ENCODE data around the gene KATNB1.
"Not testable (repeated sequence)": the region's sequence is repeated elsewhere in the genome, so short reads cannot be mapped to it uniquely, and the experiment has no call there.

The KATNB1 gene

DNA sequence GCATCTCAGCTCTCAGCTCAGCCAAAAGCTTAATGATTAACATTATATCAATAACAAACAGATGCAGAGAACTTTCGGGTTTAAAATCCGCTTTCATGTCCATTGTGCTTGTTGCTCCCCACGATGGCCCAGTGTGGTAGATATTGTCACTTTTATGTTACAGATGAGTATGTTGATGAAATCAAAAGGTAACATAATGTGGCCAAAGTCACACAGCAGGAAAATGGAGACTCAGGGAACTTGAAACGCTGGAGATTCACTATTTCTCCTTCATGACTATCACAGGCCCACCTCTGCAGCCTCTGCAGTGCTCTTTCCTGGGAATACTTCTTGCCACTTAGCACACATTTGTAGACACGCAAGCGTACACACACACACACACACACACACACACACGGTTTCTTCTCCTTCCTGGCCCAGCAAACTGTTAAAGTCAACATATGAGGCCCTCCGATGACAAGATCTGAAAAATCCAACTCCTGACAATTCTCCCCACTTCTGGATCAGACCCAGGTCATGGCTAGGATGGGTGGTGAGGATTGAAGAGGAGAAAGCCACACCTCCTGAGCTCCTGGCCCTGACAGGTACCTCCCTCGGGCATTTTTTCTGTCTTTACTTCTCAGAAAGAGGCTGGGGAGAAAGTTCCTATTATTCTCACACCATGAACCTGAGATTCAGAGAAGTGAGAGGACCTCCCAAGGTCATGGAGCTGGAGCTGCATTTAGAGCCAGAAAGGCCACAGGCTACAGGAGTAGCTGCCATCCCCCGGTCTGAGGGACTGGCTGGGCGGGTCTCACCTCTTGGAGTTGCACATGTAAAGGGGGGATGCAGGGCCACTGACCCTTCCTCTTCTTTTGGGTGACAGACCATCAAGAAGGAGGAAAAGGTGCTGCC is 31.3 kb upstream of the KATNB1 start:
- Histone ChIP-seq H3K9me3 (replicated peaks; ENCODE audit: low read length) (no peaks in the 10 kb centered on the region), H3K9ac (ENCODE audit: low read depth, low read length) (no peak overlapping the region), H3K4me3 (ENCODE audit: low read length) (no peak overlapping the region), H3K4me2 (ENCODE audit: low read length) (no peak overlapping the region), H3K4me1 (ENCODE audit: control insufficient read depth, insufficient read depth, low read length) (no peaks in the 10 kb centered on the region), H3K36me3 (ENCODE audit: insufficient read depth, low read length) (no peaks in the 10 kb centered on the region), H3K27me3 (ENCODE audit: control insufficient read depth, insufficient read depth, low read length) (peaks cover 45% of the 10 kb centered on the region)

DNA sequence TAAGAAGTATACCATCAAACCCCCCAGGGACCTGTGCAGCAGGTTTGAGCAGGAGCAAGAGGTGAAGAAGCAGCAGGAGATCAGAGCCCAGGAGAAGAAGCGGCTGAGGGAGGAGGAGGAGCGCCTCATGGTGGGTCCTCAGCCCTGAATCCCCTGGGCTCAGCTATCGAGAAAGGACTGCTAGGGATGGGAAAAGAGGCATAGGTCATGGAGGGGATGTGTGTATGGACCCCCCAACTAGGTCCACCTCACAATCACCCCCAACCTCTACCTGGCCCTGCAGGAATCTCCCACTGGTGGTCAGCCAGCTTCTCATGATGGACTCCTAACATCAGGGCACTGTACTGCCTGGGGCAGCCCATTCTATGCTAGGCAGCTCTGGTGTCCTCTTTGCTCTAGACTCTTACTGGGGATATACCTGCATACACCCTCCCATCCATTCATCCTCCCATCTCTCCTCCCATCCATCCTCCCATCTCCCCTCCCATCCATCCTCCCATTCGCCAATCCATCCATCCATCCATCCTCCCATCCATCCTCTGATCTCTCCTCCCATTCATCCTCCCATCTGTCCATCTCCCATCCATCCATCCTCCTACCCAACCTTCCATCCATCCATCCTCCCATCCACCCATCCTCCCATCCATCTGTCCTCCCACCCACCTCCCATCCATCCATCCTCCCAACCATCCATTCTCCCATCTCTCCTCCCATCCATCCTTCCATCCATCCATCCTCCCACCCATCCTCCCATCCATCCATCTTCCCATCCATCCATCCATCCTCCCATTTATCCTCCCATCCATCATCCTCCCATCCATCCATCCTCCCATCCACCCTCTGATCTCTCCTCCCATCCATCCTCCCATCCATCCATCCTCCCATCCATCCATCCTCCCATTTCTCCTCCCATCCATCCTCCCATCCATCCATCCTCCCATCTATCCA is 30.4 kb upstream of the KATNB1 start:
- H3K4me1 ChIP-seq (ENCODE audit: control insufficient read depth, insufficient read depth, low read length): no peaks in the 10 kb centered on the region
- H3K36me3 ChIP-seq (ENCODE audit: insufficient read depth, low read length): no peaks in the 10 kb centered on the region
- no peak overlapping the region for H3K9ac ChIP-seq (ENCODE audit: low read depth, low read length)
- peaks cover 50% of the 10 kb centered on the region for H3K27me3 ChIP-seq (ENCODE audit: control insufficient read depth, insufficient read depth, low read length)
- no peak overlapping the region for H3K4me3 ChIP-seq (ENCODE audit: low read length)
- no peak overlapping the region for H3K4me2 ChIP-seq (ENCODE audit: low read length)
- H3K9me3 ChIP-seq (replicated peaks; ENCODE audit: low read length): no peaks in the 10 kb centered on the region

- Histone ChIP-seq H3K36me3 (ENCODE audit: insufficient read depth, low read length) (no peaks in the 10 kb centered on the region), H3K4me2 (ENCODE audit: low read length) (no peak overlapping the region), H3K4me1 (ENCODE audit: control insufficient read depth, insufficient read depth, low read length) (no peaks in the 10 kb centered on the region), H3K4me3 (ENCODE audit: low read length) (no peak overlapping the region), H3K27me3 (ENCODE audit: control insufficient read depth, insufficient read depth, low read length) (peaks cover 59% of the 10 kb centered on the region), H3K9me3 (replicated peaks; ENCODE audit: low read length) (no peaks in the 10 kb centered on the region), H3K9ac (ENCODE audit: low read depth, low read length) (no peak overlapping the region)
These were observed 28.9 kb upstream of the KATNB1 start for GRCh38 chr16:57706717-57707116.

DNA sequence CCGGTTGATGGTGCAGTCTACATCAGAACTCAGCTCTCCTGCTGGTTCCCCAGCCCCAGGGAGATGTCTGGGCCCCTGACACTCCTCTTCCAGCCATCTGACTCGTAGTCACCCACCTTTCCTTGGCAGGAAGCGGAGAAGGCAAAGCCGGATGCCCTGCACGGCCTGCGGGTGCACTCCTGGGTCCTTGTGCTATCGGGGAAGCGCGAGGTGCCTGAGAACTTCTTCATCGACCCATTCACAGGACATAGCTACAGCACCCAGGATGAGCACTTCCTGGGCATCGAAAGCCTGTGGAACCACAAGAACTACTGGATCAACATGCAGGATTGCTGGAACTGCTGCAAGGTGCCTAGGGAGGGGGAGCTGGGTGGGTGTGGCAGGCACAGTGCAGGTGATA is 28.2 kb upstream of the KATNB1 start:
- Histone ChIP-seq H3K9me3 (replicated peaks; ENCODE audit: low read length) (no peaks in the 10 kb centered on the region), H3K36me3 (ENCODE audit: insufficient read depth, low read length) (no peaks in the 10 kb centered on the region), H3K4me1 (ENCODE audit: control insufficient read depth, insufficient read depth, low read length) (no peaks in the 10 kb centered on the region), H3K27me3 (ENCODE audit: control insufficient read depth, insufficient read depth, low read length) (peaks cover 59% of the 10 kb centered on the region), H3K9ac (ENCODE audit: low read depth, low read length) (no peak overlapping the region), H3K4me3 (ENCODE audit: low read length) (no peak overlapping the region), H3K4me2 (ENCODE audit: low read length) (no peak overlapping the region)

GRCh38 chr16:57708168-57708567 is 27.4 kb upstream of the KATNB1 start:
- Histone ChIP-seq H3K4me1 (ENCODE audit: control insufficient read depth, insufficient read depth, low read length) (no peaks in the 10 kb centered on the region), H3K4me2 (ENCODE audit: low read length) (no peak overlapping the region), H3K36me3 (ENCODE audit: insufficient read depth, low read length) (no peaks in the 10 kb centered on the region), H3K9me3 (replicated peaks; ENCODE audit: low read length) (no peaks in the 10 kb centered on the region), H3K4me3 (ENCODE audit: low read length) (no peak overlapping the region), H3K9ac (ENCODE audit: low read depth, low read length) (no peak overlapping the region), H3K27me3 (ENCODE audit: control insufficient read depth, insufficient read depth, low read length) (peaks cover 65% of the 10 kb centered on the region)

DNA sequence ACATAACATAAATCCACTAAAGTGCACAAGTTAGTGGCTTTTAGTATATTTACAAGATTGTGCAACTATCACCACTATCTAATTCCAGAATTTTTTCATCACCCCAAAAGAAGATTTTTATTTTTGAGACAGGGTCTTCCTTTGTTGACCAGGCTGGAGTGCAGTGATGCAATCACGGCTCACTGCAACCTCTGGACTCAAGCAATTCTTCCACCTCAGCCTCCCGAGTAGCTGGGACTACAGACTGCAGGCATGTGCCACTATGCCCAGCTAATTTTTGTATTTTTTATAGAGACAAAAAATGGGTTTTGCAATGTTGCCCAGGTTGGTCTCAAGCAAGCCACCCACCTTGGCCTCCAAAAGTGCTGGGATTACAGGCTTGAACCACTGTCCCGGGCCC is 25.9 kb upstream of the KATNB1 start:
- Histone ChIP-seq H3K9ac (ENCODE audit: low read depth, low read length) (no peak overlapping the region), H3K27me3 (ENCODE audit: control insufficient read depth, insufficient read depth, low read length) (peaks cover 68% of the 10 kb centered on the region), H3K4me3 (ENCODE audit: low read length) (no peak overlapping the region), H3K4me1 (ENCODE audit: control insufficient read depth, insufficient read depth, low read length) (no peaks in the 10 kb centered on the region), H3K9me3 (replicated peaks; ENCODE audit: low read length) (no peaks in the 10 kb centered on the region), H3K4me2 (ENCODE audit: low read length) (no peak overlapping the region), H3K36me3 (ENCODE audit: insufficient read depth, low read length) (no peaks in the 10 kb centered on the region)

- H3K9ac ChIP-seq (ENCODE audit: low read depth, low read length): no peak overlapping the region
- H3K4me1 ChIP-seq (ENCODE audit: control insufficient read depth, insufficient read depth, low read length): no peaks in the 10 kb centered on the region
- H3K36me3 ChIP-seq (ENCODE audit: insufficient read depth, low read length): no peaks in the 10 kb centered on the region
- peaks cover 73% of the 10 kb centered on the region for H3K27me3 ChIP-seq (ENCODE audit: control insufficient read depth, insufficient read depth, low read length)
- no peak overlapping the region for H3K4me3 ChIP-seq (ENCODE audit: low read length)
- H3K4me2 ChIP-seq (ENCODE audit: low read length): no peak overlapping the region
- no peaks in the 10 kb centered on the region for H3K9me3 ChIP-seq (replicated peaks; ENCODE audit: low read length)
These were observed 24.2 kb upstream of the KATNB1 start for GRCh38 chr16:57711346-57711745.

DNA sequence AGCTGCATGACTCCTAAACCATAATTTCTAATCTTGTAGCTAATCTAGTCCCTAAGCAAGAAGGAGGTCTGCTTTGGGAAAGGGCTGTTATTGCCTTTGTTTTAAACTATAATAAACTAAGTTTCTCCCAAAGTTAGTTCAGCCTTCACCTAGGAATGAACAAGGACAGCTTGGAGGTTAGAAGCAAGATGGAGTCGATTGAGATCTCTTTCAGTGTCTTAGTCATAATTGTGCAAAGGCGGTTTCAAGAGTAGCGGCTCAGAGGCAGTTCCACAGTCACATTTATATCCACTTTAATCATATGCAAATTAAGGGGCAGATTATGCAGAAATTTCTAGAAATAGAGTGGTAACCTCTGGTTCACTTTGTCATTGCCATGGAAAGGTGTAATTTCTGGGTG is 23.6 kb upstream of the KATNB1 start:
- no peak overlapping the region for H3K4me3 ChIP-seq (ENCODE audit: low read length)
- H3K9me3 ChIP-seq (replicated peaks; ENCODE audit: low read length): no peaks in the 10 kb centered on the region
- H3K4me2 ChIP-seq (ENCODE audit: low read length): no peak overlapping the region
- H3K4me1 ChIP-seq (ENCODE audit: control insufficient read depth, insufficient read depth, low read length): no peaks in the 10 kb centered on the region
- H3K9ac ChIP-seq (ENCODE audit: low read depth, low read length): no peak overlapping the region
- peaks cover 77% of the 10 kb centered on the region for H3K27me3 ChIP-seq (ENCODE audit: control insufficient read depth, insufficient read depth, low read length)
- no peaks in the 10 kb centered on the region for H3K36me3 ChIP-seq (ENCODE audit: insufficient read depth, low read length)

DNA sequence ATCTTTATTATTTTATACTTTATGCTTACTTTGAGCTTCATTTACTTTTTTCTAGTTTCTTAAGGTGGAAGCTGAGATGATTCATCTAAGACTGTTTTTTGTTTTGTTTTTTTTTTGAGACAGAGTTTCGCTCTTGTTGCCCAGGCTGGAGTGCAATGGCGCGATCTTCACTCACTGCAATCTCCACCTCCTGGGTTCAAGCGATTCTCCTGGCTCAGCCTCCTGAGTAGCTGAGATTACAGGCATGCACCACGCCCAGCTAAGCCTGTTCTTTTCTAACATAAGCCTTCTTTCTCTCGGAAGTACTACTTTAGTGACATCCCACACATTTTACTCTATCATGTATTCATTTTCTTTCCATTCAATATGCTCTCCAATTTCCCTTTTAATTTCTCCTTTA is 23.0 kb upstream of the KATNB1 start:
- not testable (repeated sequence) for H3K9me3 ChIP-seq (replicated peaks; ENCODE audit: low read length); H3K4me1 ChIP-seq (ENCODE audit: control insufficient read depth, insufficient read depth, low read length); H3K36me3 ChIP-seq (ENCODE audit: insufficient read depth, low read length); H3K4me2 ChIP-seq (ENCODE audit: low read length); H3K4me3 ChIP-seq (ENCODE audit: low read length); H3K9ac ChIP-seq (ENCODE audit: low read depth, low read length)
- H3K27me3 ChIP-seq (ENCODE audit: control insufficient read depth, insufficient read depth, low read length): peaks cover 76% of the 10 kb centered on the region

GRCh38 chr16:57713596-57713995 is 22.0 kb upstream of the KATNB1 start:
- Histone ChIP-seq H3K4me1 (ENCODE audit: control insufficient read depth, insufficient read depth, low read length) (no peaks in the 10 kb centered on the region), H3K9me3 (replicated peaks; ENCODE audit: low read length) (no peaks in the 10 kb centered on the region), H3K4me3 (ENCODE audit: low read length) (no peak overlapping the region), H3K36me3 (ENCODE audit: insufficient read depth, low read length) (no peaks in the 10 kb centered on the region), H3K4me2 (ENCODE audit: low read length) (no peak overlapping the region), H3K27me3 (ENCODE audit: control insufficient read depth, insufficient read depth, low read length) (peaks cover 73% of the 10 kb centered on the region), H3K9ac (ENCODE audit: low read depth, low read length) (no peak overlapping the region)

GRCh38 chr16:57714047-57714446 is 21.5 kb upstream of the KATNB1 start:
- Histone ChIP-seq H3K4me2 (ENCODE audit: low read length) (no peak overlapping the region), H3K9ac (ENCODE audit: low read depth, low read length) (no peak overlapping the region), H3K27me3 (ENCODE audit: control insufficient read depth, insufficient read depth, low read length) (peaks cover 72% of the 10 kb centered on the region), H3K4me3 (ENCODE audit: low read length) (no peak overlapping the region), H3K4me1 (ENCODE audit: control insufficient read depth, insufficient read depth, low read length) (no peaks in the 10 kb centered on the region), H3K36me3 (ENCODE audit: insufficient read depth, low read length) (no peaks in the 10 kb centered on the region), H3K9me3 (replicated peaks; ENCODE audit: low read length) (no peaks in the 10 kb centered on the region)

All from skeletal muscle satellite cell (primary cell).